Astrocyte of the spinal cord (primary cell): ENCODE results near the gene MBNL2.

Experiments
- DNase-seq: peaks from one replicate; pipeline ENCODE4 v3.0.0; 2011; ENCODE audit warnings: low read depth, low spot score
- H3K4me3 ChIP-seq: 2 replicates; pipeline ENCODE4 v1.5.1; 2011; ENCODE audit warnings: low read depth, mild to moderate bottlenecking, low read length, moderate library complexity
- in situ Hi-C: cut with HindIII; loops from 2 replicates; pipeline ENCODE4 v1.10.0; 2017; ENCODE audit warnings: low sequenced_read_pairs
- TF ChIP-seq, protein P1 (sequence below): IDR thresholded peaks from 2 replicates; pipeline ENCODE4 v1.5.1; 2012; ENCODE audit warnings: low read depth, mild to moderate bottlenecking, low read length, inconsistent platforms

MBNL2 gene

DNA sequence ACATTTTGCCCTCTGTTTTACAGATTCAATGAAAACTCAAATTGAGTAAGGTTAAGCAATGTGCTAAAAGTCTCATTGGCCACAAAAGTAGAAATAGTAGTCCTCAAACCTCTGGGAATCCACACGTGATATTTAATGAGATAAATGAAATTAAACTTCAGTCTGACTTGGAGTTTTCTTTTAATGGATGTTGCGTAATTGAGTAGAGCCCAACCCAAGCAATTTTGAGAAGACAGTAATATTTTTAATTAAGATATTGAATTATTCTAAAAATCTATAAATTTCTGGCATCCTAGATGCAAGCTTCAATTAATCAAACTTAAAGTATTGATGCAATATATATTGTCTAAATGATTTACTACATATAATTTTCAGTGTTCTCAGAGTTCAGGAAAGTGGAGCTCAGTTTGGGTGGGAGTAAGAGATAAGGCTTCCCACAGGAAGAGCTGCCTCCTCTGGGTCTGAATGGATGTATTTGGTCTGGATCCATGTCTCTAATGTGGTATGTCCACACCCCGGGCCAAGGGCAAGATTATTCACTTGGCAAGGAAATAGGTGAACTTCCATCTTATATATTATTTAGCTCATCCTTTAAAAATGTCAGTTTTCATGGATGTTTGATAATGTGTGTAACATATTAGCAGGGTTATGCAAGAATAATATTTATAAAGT is 6.9 kb downstream of the MBNL2 start:
- no peak overlapping the region for H3K4me3 ChIP-seq
- DNase-seq: no peak
- in situ Hi-C loops: no loop called here
- TF ChIP-seq, protein P1, sequence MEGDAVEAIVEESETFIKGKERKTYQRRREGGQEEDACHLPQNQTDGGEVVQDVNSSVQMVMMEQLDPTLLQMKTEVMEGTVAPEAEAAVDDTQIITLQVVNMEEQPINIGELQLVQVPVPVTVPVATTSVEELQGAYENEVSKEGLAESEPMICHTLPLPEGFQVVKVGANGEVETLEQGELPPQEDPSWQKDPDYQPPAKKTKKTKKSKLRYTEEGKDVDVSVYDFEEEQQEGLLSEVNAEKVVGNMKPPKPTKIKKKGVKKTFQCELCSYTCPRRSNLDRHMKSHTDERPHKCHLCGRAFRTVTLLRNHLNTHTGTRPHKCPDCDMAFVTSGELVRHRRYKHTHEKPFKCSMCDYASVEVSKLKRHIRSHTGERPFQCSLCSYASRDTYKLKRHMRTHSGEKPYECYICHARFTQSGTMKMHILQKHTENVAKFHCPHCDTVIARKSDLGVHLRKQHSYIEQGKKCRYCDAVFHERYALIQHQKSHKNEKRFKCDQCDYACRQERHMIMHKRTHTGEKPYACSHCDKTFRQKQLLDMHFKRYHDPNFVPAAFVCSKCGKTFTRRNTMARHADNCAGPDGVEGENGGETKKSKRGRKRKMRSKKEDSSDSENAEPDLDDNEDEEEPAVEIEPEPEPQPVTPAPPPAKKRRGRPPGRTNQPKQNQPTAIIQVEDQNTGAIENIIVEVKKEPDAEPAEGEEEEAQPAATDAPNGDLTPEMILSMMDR: no peak

GRCh38 chr13:97229699-97230098 is 7.6 kb downstream of the MBNL2 start:
- TF ChIP-seq, protein P1: no peak
- no peak for DNase-seq
- H3K4me3 ChIP-seq: no peak overlapping the region
- in situ Hi-C loops: no loop called here

DNA sequence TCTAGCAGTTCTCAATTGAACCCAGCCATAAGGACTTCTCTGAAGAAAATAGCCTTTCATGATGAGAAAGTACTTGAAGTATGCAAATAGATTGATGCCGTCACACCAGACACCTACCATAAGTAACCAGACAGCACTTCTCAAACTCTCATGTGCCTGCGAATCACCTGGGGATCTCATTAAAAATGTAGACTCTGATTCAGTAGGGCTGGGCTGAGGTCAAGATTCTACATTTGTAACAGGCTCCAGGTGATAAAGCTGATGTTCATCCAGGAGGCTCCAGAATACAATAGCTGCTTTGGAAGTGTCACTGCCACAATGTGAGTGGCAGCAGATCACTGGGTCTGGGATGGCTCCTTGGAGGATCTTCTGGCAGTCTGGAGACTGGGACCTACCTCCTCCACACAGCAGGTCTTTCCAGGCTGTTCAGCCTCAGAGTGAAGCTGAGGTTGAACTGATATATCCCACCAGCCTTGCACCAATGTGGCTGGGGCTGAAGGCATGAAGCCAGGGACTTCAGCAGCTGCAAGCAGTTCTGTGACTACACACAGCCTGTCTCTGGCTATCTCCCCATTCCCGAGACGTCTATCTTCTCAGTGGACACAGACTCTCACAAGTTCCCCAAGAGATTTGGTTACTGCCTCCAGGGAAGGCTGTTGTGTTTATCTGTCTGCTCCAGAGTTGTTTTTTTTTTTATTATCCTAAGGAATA is 9.1 kb downstream of the MBNL2 start:
- in situ Hi-C loops: no loop called here
- no peak overlapping the region for H3K4me3 ChIP-seq
- DNase-seq: no peak
- TF ChIP-seq, protein P1: no peak

- in situ Hi-C loops: no loop called here
- no peak overlapping the region for H3K4me3 ChIP-seq
- TF ChIP-seq, protein P1: no peak
- DNase-seq: no peak
Measured at GRCh38 chr13:97231829-97232196, 9.7 kb downstream of the MBNL2 start.

- DNase-seq: no peak
- TF ChIP-seq, protein P1: no peak
- in situ Hi-C loops: no loop called here
- no peak overlapping the region for H3K4me3 ChIP-seq
Measured at GRCh38 chr13:97233499-97233898, 11.4 kb downstream of the MBNL2 start.

GRCh38 chr13:97234236-97234635 is 12.1 kb downstream of the MBNL2 start:
- TF ChIP-seq, protein P1: no peak
- H3K4me3 ChIP-seq: no peak overlapping the region
- in situ Hi-C loops: no loop called here
- no peak for DNase-seq
